Hematopoietic multipotent progenitor cell treated with erythropoietin and hydrocortisone succinate and interleukin-3 and kit ligand, for 15 days (in vitro differentiated cells): ENCODE measurements around the gene SIX1.

Source experiments
- DNase-seq: peaks from one replicate; pipeline ENCODE4 v3.0.0-alpha.2; 2015; ENCODE audit warnings: low spot score

The SIX1 gene

DNA sequence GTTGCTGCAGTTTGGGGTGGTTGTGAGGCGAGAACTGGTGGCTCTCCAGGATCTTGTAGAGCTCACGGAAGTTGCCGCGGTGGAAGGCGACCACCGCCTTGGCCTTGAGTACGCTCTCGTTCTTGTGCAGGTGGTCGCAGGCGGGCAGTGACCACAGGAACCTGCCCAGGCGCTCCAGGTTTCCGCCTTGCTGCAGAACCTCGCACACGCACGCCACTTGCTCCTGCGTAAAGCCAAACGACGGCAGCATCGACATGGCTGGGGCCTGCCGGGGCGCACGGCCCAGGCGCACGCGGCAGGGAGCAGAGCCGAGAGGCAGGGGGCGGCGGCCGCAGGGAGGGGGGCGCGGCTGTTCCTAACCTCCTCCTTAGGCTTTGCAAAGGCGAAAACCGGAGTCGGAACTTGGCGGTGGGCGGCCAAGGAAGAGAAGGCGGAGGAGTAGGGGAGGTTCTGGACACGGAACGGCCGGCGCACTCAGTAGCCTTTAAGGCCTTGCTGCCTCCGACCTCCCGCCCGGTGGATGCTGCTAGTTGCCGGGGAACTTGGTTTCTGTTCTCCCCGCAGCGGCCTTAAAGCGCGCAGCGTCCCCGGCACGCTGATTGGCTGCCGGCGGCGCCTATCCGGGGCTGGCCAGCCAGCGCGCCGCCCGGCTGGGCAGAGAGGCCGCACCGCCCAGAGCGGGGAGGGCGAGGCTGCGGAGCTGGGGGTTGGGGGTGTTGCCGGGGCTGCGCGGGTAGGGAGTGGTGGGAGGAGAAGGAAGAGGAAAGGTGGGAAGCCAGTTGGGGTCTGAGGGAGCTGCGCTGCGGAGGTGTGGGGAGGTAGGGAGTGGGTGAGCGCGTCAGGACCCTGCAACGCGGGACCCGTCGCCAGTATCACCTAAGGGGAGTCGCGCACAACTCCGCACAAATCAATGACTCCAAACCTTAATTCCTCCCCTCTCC, at the start of gene SIX1:
Gene SIX1, minus strand, starts transcription at position 544 of the 941 bp plus-strand sequence. Its CDS starts 288 bp downstream, at position 256.
- DNase-seq: no peak

DNA sequence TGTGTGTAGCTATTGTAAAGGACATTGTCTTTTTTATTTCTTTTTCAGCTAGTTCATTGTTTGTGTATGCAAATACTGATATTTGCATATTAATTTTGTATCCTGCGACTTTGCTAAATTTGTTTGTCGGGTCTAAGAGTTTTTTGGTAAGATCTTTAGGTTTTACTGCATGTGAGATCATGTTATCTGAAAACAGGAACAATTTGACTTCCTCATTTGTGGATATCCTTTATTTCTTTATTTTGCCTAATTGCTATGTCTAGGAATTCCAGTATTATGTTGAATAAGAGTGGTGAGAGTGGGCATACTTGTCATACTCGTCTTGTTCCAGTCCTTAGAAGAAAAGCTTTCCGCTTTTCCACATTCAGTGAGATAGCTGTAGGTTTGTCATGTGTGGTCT, 46.0 kb upstream of the SIX1 start:
- DNase-seq: no peak

DNA sequence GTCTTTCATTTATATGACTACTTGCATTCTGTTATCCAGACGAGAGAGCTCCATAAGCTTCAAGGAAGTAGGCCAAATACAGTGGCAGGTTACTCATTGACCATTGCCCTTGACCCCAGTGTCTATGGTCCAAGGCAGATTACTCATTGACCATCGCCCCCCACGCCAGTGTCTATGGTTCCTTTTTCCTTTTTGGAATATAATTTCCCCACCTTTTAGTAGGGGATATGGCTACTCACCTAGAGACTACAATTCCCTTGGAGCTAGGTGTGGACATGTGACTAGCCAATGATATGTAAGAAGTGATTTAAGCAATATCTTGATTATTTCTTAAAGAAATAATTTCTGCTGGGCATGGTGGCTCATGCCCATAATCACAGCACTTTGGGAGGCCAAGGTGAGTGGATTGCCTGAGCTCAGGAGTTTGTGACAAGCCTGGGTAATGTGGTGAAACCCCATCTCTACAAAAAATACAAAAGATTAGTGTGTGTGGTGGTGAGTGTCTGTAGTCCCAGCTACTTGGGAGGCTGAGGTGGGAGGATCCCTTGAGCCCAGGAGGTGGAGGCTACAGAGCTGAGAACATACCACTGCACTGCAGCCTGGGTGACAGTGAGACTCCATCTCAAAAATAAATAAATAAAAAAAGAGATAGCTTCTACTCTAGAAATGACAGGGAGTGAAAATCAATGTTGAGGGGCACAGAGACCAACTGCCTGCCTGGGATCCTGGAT, 42.3 kb upstream of the SIX1 start:
- DNase-seq: no peak

DNA sequence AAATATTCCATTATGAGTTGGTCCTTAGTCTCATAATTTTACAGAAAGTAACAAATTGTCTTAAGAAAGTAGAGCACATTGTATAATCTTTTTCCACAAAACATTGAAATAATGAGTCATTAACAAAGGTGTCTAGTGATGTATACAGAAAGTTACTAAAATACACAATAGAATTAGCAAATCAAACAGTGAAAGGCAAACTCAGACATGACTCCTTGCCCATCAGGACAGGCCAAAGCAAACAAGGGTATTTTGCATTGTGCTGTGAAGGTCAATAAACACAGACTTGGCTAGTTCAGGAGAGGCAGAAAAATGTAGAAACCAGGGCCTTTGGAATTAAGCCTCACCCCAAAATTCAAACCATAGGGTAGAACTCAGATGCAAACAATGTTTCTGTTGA, 37.6 kb upstream of the SIX1 start:
- no peak for DNase-seq

DNA sequence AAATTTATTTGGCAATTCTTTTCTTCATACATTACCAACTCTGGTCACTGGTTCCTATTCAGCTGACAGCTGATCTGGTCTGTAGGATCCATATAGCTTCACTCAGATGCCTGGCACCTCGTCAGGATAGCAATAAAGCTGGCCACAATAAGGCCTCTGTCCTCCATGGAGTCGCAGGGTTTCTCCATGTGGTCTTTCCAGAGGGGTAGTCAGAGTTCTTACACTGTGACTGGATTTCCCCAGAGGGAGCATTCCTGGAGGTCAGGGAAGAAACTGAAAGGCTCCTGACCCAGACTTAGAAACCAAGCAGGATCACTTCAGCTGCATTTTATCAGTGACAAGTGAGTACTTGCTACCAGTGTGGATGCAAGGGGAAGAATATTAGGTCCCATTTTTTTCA, 34.9 kb upstream of the SIX1 start:
- DNase-seq: no peak

DNA sequence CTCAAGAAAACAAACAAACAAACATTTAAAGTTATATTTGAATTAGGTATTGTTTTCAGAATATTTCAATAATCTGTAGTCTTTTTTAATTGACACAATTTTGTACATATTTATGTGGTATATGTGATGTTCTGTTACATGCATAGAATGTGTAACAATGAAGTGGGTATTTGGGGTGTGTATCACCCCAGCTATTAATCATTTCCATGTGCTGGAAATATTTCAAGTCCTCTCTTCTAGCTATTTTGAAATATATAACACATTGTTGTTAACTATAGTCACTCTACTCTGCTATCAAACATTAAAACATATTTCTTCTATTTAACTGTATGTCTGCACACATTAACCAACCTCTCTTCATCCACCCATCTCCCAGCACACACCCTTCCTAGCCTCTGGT, 32.0 kb upstream of the SIX1 start:
- no peak for DNase-seq

DNA sequence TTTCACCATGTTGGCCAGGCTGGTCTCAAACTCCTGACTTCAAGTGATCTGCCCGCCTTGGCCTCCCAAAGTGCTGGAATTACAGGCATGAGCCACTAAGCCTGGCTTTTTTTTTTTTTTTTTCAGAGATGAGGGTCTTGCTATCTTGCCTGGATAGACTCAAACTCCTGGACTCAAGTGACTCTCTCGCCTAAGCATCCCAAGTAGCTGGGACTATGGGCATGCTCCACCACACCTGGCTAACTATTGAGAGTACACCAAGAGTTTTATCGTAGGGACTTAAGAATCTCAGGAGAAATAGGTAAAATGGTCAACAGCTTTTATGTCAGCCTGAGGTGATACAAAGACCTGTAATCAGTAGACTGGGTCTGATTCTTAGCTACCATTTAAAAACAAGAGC, 31.2 kb upstream of the SIX1 start:
- DNase-seq: no peak

DNA sequence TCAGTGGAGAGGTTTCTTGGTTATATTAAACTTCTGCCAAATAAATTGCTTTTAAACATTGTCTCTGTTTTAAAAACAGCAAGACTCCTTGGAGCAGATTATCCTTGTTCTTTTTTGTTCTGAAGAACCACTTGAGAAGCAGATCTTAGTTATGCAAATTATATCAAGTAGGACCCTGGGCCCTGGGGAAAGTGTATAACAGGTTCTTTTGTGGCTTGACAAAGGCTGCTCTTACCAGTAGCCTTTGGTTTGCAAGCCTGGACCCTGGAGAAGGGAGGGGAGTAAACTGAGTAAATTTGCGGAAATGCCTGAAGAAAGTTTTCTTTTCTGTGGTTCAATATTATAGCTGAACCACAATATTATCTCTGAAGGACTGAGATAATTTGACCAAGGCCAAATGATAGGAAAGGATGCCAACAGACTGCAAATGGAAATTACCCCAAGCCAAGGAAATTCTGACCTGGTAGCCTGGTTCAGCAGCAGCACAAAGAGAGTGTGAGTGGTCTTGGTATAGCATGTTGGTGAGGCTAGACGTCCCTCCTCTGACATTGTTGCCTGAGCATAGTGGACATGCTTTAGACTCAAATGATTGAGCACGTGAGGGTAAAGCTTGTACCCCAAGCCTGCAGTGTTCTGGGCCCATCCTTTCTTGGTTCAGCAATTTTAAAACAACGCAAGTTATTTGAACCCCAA, 30.4 kb upstream of the SIX1 start:
- DNase-seq: no peak

DNA sequence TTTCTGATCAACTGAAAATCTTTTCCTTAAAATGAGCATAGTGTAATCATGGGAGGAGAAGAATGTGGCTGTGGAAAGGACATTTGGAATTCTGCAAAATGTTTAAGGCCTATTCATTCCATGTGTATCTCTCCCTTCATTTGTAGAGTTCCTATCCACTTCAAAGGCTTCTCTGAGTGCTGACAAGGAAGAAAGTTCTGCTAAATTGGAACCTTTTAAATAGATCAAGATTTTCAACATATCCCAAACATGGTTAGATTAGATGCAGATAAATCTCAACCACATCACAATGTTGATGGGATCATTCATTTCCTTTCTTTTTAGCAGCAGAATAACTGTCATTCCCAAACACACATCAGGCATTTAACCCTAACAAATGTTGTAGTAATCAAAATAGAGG, 28.4 kb upstream of the SIX1 start:
- DNase-seq: no peak

DNA sequence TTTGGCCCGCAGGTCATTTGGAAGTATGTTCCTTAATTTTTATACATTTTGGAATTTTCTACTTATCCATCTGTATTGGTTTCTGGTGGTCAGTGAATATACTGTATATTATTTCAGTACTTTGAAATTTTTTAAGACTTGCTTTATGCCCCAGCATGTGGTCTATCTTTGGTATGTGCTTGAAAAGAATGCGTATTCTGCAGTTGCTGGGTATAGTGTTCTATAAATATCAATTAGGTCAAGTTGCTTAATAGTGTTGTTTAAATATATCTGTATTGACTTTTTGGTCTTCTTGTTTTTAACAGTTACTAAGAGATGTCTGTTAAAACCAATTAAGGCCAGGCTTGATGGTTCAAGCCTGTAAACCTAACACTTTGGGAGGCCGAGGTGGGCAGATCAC, 21.7 kb upstream of the SIX1 start:
- DNase-seq: no peak

DNA sequence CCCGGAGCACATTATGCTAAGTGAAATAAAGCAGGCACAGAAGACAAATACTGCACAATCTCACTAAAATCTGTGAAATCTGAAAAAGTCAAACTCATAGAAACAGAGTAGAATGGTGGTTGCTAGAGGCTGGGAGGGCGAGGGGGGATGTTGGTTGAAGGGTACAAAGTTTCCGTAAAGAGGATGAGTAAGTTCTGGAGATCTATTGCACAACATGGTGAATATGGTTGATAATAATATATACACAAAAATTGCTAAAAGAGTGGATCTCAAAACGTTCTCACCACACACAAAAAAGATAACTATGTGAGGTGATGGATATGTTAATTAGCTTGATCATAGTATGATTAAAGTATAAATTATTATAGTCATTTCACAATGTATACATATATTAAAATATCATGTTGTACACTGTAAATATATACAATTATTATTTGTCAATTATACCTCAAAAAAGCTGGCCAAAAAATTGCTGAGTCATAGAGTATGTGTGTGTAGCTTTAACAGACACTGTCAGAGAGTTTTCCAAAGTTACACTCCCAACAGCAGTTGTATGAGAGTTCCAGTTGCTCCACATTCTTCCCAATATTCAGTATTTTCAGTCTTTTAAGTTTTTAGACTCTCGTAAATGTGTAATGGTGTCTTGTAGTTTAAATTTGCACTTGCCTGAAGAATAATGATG, 19.3 kb upstream of the SIX1 start:
- DNase-seq: no peak

DNA sequence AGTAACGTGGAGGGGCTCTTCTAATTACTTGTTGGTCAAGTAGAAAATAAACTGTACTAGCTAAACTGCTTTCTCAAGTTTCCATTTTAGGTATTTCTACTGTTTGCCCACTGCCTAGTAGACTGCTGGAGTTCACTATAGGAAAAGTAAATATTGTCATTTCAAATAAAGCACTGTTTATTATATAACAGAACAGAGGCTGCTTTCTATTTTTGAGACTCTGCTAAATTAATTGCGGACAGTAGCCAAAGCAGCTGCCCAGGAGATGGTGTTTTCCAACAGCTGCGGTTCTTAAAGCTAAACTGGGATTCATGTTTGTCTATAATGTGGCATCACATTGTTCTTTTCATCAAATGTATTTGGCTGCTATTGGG, 15.9 kb upstream of the SIX1 start:
- DNase-seq: no peak

DNA sequence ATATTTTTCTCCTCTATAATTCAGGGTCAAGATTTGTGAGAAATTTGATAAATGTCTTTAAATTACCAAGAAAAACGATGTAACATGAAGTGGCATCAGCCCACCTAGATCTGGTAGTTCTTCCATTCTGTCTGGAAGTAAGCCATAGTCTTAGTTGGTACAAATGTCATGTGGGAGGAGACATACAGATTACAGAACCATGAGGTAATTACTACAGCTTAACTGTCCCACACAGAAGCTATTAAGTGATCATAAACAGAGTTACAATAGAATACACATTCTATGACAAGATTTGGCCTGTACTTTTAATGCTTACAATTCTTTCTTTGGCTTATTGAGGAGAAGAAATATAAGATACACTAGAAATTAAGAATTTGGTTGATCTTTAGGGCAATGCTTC, 13.7 kb upstream of the SIX1 start:
- DNase-seq: no peak

DNA sequence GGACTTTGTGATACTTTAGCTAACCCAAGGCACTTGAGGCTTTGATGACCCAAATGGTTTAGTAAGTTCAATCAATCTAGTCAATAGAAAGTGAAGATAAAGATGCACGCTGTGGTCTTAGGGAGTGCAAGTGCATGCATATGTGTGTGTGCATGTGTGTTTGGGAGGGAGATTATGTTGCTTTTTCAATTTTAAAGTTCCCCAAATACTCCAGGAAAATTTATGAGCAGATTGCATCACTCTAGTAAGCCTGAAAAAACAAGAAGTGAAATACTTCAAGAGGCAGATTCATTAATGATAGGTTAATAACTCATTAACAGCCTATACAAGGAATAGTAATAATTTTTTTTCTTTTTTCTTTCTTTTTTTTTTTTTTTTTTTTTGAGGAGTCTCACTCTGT, 12.4 kb upstream of the SIX1 start:
- no peak for DNase-seq

DNA sequence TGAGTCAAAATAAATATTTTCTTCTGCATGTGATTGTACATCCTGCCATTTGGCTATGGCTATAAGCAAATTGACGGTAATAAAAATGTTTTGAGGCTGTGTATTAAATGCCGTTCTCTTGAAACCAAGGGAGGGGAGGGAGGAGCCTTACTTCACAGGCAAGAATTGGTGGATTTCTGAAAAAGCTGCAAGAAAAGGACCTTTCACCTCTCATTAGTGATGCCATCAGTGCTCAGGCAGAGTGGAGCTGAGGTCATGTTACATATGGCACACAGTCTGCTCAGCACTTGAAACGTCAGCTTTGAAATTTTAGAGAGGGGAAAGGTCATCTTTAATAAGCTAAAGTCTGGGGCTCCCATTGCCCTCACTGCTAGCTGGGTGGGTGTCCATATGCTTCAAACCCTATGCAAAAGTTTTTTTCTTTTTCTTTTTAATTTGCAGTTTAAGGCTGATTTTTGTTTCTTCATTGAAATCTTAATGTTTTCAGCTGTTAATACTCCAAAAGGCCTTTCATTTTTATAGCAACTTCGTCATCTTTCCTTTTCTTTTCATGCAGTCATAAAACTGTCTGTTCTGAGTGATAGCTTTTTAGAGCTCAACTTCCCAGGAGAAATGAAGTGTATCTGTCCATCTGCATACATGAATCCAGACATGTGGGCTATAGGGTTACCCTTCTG, 9.8 kb upstream of the SIX1 start:
- no peak for DNase-seq

DNA sequence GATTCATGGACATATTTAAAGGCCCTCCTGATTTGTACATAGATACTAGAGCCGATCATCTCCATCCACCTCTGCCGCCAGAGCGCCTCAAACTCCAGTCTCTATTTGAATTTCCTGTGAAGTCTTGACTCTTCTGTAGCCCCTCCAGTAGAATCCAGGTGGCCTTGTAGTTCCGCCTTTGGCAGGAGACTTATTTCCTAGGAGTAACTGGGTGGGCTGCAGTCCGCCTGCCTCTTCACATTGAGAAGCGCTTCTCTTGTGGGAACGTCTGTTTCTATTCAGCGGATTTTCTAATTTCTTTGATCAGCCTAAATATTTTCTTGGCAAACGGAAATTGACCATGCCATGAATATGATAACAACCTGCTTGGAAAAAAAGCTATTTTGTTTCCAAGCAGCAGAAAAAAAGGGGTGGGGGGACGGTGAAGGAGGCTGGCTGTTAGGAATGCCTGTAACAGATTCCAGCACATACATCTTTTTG, 9.0 kb upstream of the SIX1 start:
- DNase-seq: no peak

DNA sequence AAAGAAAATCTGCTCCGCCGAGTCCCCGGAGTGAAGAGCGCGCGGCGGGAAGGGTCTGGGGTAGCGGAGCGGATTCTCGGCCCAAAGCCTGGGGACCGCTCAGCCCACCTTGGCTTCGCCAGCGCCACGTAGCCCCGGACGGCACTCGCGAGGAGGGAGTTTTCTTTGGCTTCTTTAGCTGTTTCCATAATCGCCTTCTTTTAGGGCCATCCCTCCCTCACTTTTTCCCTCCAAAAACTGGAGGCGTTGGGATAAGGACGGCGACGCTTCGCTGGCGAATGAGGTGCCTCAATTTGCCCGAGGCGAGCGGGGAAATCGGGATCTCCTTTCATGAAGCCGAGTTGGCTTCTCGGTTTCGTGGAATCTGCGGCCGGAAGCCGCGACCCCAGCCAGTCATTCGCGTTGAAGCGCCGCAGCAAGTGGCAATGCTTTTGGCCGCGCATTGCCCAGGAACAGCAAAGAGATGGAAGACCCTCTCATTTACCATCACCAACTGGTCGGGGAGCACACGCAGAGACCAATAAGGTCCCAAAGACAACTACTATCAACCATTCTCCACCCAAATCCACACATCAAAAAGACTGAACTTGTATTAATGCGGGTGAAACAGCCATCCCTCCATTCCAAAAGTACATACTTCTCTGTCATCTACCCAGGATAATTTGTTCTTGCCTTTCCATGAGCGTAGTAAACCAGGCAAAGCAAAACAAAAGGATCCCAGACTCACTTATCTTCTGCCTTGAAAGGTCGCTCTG, 8.4 kb upstream of the SIX1 start:
- DNase-seq: no peak

DNA sequence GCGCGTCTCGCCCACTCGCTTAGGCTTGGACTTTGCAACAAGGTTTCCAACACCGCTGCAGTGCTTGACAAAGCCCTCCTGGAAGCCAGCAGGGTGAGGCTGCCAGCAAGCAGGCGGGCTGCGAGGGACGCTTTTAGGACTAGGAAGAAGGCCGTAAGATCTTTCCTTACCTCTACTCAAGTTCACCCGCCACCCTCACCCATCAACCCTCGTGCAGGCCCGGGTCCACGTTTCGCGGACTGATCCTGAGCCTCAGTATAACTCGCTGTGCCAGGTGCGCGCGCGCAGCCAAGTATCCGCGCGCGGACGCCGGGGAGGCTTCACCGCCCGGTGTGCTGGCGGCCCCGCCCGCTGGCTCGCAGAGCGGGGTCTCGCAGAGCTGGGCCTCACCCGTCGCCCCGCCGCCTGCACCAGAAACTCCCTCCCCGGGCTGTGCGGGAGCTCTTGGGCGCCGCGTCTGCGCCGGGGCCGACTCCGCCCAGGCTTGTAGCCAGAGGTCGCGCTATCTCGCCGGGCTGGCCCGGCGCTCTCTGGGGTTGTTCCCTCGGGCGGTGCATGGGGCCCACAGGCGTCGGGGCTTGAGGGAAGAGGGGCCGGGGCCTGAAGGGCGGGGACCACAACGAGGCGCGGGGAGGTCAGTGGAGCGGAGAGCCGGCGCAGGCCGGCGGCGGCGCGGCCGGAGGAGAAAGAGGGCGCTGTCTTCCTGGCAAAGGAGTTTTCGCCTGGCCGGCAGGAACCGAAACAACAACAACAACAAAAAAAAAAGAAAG, 7.6 kb upstream of the SIX1 start:
- no peak for DNase-seq

DNA sequence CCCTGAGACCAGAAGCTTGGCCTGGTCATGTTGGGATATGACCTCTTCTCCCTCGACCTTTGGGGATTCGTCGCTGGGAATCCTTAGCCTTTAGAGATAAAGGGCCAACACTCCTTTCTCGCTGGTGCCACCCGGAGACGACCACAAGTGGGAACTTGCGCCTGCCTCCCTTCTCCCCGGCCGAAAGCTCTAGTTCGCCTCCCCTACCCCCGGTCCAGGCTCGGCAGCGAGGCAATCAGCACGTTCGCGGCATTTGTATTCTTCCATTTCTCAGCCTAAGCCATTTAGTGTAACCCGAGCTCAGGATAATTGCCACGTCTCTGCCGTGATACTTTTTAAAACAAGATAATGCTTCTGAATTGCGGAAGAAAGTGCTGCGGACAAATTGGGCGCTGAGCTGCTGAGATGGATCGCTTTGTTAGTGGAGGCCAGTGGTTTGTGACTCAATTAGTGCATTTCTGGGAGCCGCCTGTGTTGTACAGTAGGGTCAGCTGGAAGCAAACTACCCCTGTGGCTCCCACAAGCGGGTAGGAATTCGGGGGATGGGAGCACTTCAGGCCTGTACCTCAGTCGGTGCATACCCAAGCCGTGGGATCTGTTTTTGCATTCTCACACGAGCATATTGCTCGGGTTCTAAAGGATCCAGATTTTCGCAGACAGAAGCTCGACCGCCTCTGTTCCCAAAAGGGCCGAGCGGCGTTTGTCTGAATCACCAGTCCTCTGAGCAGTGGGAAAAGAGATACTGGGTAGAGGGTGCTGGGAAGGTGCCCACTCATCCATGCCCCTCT, 6.8 kb upstream of the SIX1 start:
- DNase-seq: no peak
